Neural cell (in vitro differentiated cells): ENCODE measurements around the gene COX7A2. TPM values are rescaled to one million over a fixed set of nuclear protein-coding genes. Genes with fewer than 3 reads are reported as not detected.

ENCODE experiments used
- H2AFZ ChIP-seq: fragments of 200-600, 300-800 bp; sonication (generic), shearing (Covaris generic); 2 replicates; pipeline ENCODE4 v1.6.0; 2014; ENCODE audit warnings: low read depth, mild to moderate bottlenecking, antibody characterized with exemption, low read length, moderate library complexity
- H3F3A ChIP-seq: fragments of 200-600 bp; shearing (Covaris generic); 2 replicates; pipeline ENCODE4 v1.6.1; 2016; ENCODE audit warnings: mild to moderate bottlenecking, moderate library complexity, mixed read lengths, antibody characterized with exemption, low read length; ENCODE audit not compliant: insufficient read depth, poor library complexity, severe bottlenecking
- H3K27ac ChIP-seq: fragments of 200-600, 300-800 bp; sonication (generic), shearing (Covaris generic); 2 replicates; pipeline ENCODE4 v1.5.1; 2014; ENCODE audit warnings: mild to moderate bottlenecking, low read length, moderate library complexity
- H3K27me3 ChIP-seq: fragments of 300-800, 200-600 bp; sonication (generic), shearing (Covaris generic); 2 replicates; pipeline ENCODE4 v1.6.0; 2014; ENCODE audit warnings: mild to moderate bottlenecking, low read depth, low read length, moderate library complexity; ENCODE audit not compliant: insufficient read depth
- H3K36me3 ChIP-seq: fragments of 300-800, 200-600 bp; sonication (generic), shearing (Covaris generic); 2 replicates; pipeline ENCODE4 v1.5.1; 2014; ENCODE audit warnings: mild to moderate bottlenecking, antibody characterized with exemption, low read length, moderate library complexity; ENCODE audit not compliant: insufficient read depth
- H3K4me2 ChIP-seq: fragments of 300-800, 200-600 bp; sonication (generic), shearing (Covaris generic); 2 replicates; pipeline ENCODE4 v1.6.0; 2014; ENCODE audit warnings: mild to moderate bottlenecking, low read length
- H3K4me3 ChIP-seq: fragments of 300-800, 200-600 bp; sonication (generic), shearing (Covaris generic); 2 replicates; pipeline ENCODE4 v1.5.1; 2014; ENCODE audit warnings: mild to moderate bottlenecking, low read length, moderate library complexity
- H3K79me2 ChIP-seq: fragments of 200-600 bp; shearing (Covaris generic); replicated peaks from 2 replicates; pipeline ENCODE4 v1.6.0; 2014; ENCODE audit warnings: mild to moderate bottlenecking, low read length, moderate library complexity; ENCODE audit not compliant: insufficient read depth
- H3K9ac ChIP-seq: fragments of 300-800, 200-600 bp; sonication (generic), shearing (Covaris generic); 2 replicates; pipeline ENCODE4 v1.6.1; 2016; ENCODE audit warnings: mild to moderate bottlenecking, low read length, mixed read lengths
- H3K9me2 ChIP-seq: fragments of 200-600 bp; shearing (Covaris generic); 2 replicates; pipeline ENCODE4 v1.6.1; 2016; ENCODE audit warnings: mild to moderate bottlenecking, low read length, mixed read lengths; ENCODE audit not compliant: insufficient read depth
- H3K9me3 ChIP-seq: fragments of 200-600, 300-800 bp; sonication (generic), shearing (Covaris generic); 2 replicates; pipeline ENCODE4 v1.6.1; 2016; ENCODE audit warnings: mild to moderate bottlenecking, mixed run types, low read length, moderate library complexity, mixed read lengths
- H4K20me1 ChIP-seq: fragments of 200-600 bp; shearing (Covaris generic); 2 replicates; pipeline ENCODE4 v1.6.1; 2016; ENCODE audit warnings: mild to moderate bottlenecking, mixed run types; ENCODE audit not compliant: insufficient read depth
- EP300 ChIP-seq: fragments of 450-650 bp; conservative IDR thresholded peaks from 2 replicates; pipeline ENCODE4 v1.6.1; 2014; ENCODE audit warnings: antibody characterized with exemption, mild to moderate bottlenecking, moderate library complexity; ENCODE audit not compliant: poor library complexity, severe bottlenecking
- EZH2 ChIP-seq: fragments of 200-600, 300-800 bp; shearing (Covaris generic), sonication (generic); IDR thresholded peaks from 2 replicates; pipeline ENCODE4 v1.6.1; 2014; ENCODE audit warnings: antibody characterized with exemption, low read length, borderline replicate concordance, mild to moderate bottlenecking; ENCODE audit not compliant: insufficient read depth, poor library complexity, severe bottlenecking
- MXI1 ChIP-seq: fragments of 450-650 bp; conservative IDR thresholded peaks from 2 replicates; pipeline ENCODE4 v1.6.1; 2014; ENCODE audit warnings: antibody characterized with exemption, mild to moderate bottlenecking; ENCODE audit not compliant: poor library complexity, severe bottlenecking
- POLR2AphosphoS5 ChIP-seq: IDR thresholded peaks from 2 replicates; pipeline ENCODE4 v1.6.1; 2012
- RAD21 ChIP-seq: fragments of 450-650 bp; conservative IDR thresholded peaks from 2 replicates; pipeline ENCODE4 v1.6.1; 2014; ENCODE audit warnings: antibody characterized with exemption, mild to moderate bottlenecking, moderate library complexity
- SMC3 ChIP-seq: fragments of 450-650 bp; conservative IDR thresholded peaks from 2 replicates; pipeline ENCODE4 v1.6.1; 2014; ENCODE audit warnings: antibody characterized with exemption, mild to moderate bottlenecking, moderate library complexity; ENCODE audit not compliant: poor library complexity
- TAF1 ChIP-seq: IDR thresholded peaks from 2 replicates; pipeline ENCODE4 v1.6.1; 2012; ENCODE audit warnings: low read depth
- polyA plus RNA-seq: library from polyadenylated mRNA; depleted of rRNA; stranded (reverse); fragments of >200 nt; gene quantifications from 2 replicates; pipeline ENCODE4 v1.2.3, GENCODE V29; 2014
- TF ChIP-seq, protein P1 (sequence below): fragments of 450-650 bp; IDR thresholded peaks from 2 replicates; pipeline ENCODE4 v1.5.1; 2014; ENCODE audit warnings: antibody characterized with exemption, mild to moderate bottlenecking, moderate library complexity; ENCODE audit not compliant: poor library complexity, severe bottlenecking
- TF ChIP-seq, protein P2 (sequence below): IDR thresholded peaks from 2 replicates; pipeline ENCODE4 v1.6.1; 2012; ENCODE audit warnings: borderline replicate concordance

Gene COX7A2
- polyA plus RNA-seq, 1 donor from 2014 or later = 2,909 TPM

DNA sequence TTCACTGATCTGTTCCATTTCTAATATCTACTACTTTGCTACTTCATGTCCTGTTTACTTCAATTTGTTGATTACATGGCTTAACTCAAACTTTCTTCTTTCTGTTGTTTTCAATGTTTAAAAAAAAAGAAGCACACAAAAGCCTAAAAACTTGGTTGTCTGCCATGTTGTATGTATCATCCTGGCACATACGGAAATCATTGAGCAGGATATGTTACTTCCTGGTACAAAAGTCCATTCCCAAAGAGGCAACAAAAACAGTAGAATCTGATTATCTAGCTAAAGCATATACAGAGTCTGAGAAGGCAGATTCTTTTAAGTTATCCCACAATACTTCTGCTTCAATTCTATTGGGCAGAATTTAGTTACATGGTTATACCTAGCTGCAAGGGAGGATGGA lies 23.2 kb downstream of the COX7A2 start (continued):
- TF ChIP-seq, protein P1, sequence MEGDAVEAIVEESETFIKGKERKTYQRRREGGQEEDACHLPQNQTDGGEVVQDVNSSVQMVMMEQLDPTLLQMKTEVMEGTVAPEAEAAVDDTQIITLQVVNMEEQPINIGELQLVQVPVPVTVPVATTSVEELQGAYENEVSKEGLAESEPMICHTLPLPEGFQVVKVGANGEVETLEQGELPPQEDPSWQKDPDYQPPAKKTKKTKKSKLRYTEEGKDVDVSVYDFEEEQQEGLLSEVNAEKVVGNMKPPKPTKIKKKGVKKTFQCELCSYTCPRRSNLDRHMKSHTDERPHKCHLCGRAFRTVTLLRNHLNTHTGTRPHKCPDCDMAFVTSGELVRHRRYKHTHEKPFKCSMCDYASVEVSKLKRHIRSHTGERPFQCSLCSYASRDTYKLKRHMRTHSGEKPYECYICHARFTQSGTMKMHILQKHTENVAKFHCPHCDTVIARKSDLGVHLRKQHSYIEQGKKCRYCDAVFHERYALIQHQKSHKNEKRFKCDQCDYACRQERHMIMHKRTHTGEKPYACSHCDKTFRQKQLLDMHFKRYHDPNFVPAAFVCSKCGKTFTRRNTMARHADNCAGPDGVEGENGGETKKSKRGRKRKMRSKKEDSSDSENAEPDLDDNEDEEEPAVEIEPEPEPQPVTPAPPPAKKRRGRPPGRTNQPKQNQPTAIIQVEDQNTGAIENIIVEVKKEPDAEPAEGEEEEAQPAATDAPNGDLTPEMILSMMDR = no peak

DNA sequence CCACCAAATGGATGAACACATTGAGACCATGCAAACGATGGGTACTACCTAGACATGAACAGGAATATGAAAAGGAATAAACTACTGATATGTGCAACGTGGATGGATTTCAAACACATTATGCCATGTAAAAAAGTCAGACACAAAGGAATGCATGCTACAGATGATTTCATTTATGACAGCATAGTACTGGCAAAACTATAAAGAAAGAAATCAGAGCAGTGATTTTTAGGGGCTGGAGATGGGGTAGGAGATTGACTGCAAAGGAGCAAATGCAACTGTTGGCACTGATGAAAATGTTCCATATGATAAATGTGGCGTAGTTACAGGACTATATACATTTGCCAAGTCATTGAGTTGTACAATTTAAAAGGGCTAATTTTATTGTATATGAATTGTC lies 24.3 kb downstream of the COX7A2 start:
- H2AFZ ChIP-seq = no peak overlapping the region

DNA sequence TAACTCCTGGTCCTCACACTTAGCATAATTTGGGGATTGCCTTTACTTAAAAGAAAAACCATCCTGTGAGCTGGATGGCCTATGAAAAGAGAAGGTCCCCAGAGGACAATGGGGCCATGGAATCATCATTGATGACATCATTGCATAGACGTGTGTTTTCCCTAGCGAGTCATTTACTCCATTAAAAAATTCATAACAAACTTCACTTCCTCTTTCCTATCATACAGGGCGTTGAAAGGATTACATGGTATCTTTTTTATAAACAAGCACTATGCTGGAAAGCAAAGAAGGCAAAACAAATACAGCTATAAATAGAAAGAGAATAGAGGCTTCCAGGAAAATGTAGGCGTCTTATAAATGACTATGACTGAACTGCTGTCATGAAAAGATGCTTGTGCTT lies 26.4 kb downstream of the COX7A2 start:
- no peaks in the 10 kb centered on the region for H3F3A ChIP-seq
- H3K4me2 ChIP-seq = no peak overlapping the region
- no peaks in the 10 kb centered on the region for H3K27me3 ChIP-seq
- no peaks in the 10 kb centered on the region for H3K79me2 ChIP-seq
- H3K27ac ChIP-seq = no peak overlapping the region
- H4K20me1 ChIP-seq = no peaks in the 10 kb centered on the region
- no peaks in the 10 kb centered on the region for H3K9me3 ChIP-seq
- H2AFZ ChIP-seq = no peak overlapping the region
- H3K9ac ChIP-seq = no peak overlapping the region
- H3K36me3 ChIP-seq = no peaks in the 10 kb centered on the region
- H3K4me3 ChIP-seq = no peak overlapping the region
- no peaks in the 10 kb centered on the region for H3K9me2 ChIP-seq
- TF ChIP-seq EP300 = no peak
- no peak for TF ChIP-seq POLR2AphosphoS5
- TF ChIP-seq, protein P2, sequence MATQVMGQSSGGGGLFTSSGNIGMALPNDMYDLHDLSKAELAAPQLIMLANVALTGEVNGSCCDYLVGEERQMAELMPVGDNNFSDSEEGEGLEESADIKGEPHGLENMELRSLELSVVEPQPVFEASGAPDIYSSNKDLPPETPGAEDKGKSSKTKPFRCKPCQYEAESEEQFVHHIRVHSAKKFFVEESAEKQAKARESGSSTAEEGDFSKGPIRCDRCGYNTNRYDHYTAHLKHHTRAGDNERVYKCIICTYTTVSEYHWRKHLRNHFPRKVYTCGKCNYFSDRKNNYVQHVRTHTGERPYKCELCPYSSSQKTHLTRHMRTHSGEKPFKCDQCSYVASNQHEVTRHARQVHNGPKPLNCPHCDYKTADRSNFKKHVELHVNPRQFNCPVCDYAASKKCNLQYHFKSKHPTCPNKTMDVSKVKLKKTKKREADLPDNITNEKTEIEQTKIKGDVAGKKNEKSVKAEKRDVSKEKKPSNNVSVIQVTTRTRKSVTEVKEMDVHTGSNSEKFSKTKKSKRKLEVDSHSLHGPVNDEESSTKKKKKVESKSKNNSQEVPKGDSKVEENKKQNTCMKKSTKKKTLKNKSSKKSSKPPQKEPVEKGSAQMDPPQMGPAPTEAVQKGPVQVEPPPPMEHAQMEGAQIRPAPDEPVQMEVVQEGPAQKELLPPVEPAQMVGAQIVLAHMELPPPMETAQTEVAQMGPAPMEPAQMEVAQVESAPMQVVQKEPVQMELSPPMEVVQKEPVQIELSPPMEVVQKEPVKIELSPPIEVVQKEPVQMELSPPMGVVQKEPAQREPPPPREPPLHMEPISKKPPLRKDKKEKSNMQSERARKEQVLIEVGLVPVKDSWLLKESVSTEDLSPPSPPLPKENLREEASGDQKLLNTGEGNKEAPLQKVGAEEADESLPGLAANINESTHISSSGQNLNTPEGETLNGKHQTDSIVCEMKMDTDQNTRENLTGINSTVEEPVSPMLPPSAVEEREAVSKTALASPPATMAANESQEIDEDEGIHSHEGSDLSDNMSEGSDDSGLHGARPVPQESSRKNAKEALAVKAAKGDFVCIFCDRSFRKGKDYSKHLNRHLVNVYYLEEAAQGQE = no peak
- no peak for TF ChIP-seq MXI1
- no peak for TF ChIP-seq SMC3
- TF ChIP-seq, protein P1 = no peak
- no peak for TF ChIP-seq TAF1

More for the DNA sequence above, 24.3 kb downstream of the COX7A2 start:
- Histone ChIP-seq H3F3A (no peaks in the 10 kb centered on the region), H3K36me3 (no peaks in the 10 kb centered on the region), H3K9ac (no peak overlapping the region), H3K4me2 (no peak overlapping the region), H3K9me3 (no peaks in the 10 kb centered on the region), H3K27ac (no peak overlapping the region), H3K79me2 (no peaks in the 10 kb centered on the region), H3K9me2 (no peaks in the 10 kb centered on the region), H3K4me3 (no peak overlapping the region), H4K20me1 (no peaks in the 10 kb centered on the region), H3K27me3 (no peaks in the 10 kb centered on the region)
- TF ChIP-seq RAD21 (no peak), EZH2 (no peak), SMC3 (no peak)
- TF ChIP-seq, protein P2 = no peak
- TF ChIP-seq, protein P1 = no peak
